GM23338 (cell line): ENCODE measurements around the gene LGALS8.

Source experiments
- EZH2phosphoT487 ChIP-seq: fragments of 200-600 bp; sonication (generic); IDR thresholded peaks from one replicate; pipeline ENCODE4 v1.8.1; 2018; ENCODE audit warnings: antibody characterized with exemption; ENCODE audit not compliant: unreplicated experiment
- ZNF114 ChIP-seq: fragments of 250-450 bp; sonication (Bioruptor Pico); IDR thresholded peaks from 2 replicates; pipeline ENCODE4 v1.5.0; 2020; ENCODE audit warnings: mild to moderate bottlenecking, moderate library complexity
- TF ChIP-seq, protein P1 (sequence below), 2 experiments: fragments of 200-600 bp in 1 of 2; sonication (generic) in 1 of 2; conservative IDR thresholded peaks; 2 replicates each; pipeline versions ENCODE4 v1.5.1 to v1.6.1; 2016 to 2017; ENCODE audit warnings: antibody characterized with exemption in 2 of 2, low read depth in 2 of 2, mild to moderate bottlenecking in 2 of 2, moderate library complexity in 1 of 2

DNA sequence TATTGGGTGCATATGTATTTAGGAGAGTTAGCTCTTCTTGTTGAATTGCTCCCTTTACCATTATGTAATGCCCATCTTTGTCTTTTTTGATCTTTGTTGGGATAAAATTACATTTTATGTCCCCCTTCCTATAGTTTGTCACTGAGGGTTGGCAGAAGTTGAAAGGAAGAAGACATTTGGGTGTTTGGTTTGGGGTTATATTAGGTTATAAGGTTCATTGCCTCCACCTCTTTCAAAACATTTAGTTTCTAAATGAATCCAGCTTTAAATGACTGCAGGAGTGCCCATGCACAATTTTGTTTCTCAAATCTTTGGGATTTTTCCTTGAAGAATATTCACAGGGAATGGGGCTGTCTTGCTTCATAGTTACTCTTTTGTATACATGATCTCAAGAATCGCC, 14.6 kb upstream of the LGALS8 start:
- TF ChIP-seq ZNF114 (no peak), EZH2phosphoT487 (no peak)
- TF ChIP-seq, protein P1, sequence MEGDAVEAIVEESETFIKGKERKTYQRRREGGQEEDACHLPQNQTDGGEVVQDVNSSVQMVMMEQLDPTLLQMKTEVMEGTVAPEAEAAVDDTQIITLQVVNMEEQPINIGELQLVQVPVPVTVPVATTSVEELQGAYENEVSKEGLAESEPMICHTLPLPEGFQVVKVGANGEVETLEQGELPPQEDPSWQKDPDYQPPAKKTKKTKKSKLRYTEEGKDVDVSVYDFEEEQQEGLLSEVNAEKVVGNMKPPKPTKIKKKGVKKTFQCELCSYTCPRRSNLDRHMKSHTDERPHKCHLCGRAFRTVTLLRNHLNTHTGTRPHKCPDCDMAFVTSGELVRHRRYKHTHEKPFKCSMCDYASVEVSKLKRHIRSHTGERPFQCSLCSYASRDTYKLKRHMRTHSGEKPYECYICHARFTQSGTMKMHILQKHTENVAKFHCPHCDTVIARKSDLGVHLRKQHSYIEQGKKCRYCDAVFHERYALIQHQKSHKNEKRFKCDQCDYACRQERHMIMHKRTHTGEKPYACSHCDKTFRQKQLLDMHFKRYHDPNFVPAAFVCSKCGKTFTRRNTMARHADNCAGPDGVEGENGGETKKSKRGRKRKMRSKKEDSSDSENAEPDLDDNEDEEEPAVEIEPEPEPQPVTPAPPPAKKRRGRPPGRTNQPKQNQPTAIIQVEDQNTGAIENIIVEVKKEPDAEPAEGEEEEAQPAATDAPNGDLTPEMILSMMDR (conservative IDR thresholded peaks at IDR 0.05; ENCODE audit: low read depth in 2 of 2), result no peak
